Astrocyte of the hippocampus (primary cell): ENCODE data around the gene PDC.
"Not testable (repeated sequence)": the region's sequence is repeated elsewhere in the genome, so short reads cannot be mapped to it uniquely, and the experiment has no call there.

Experiments
- DNase-seq: peaks from one replicate; pipeline ENCODE4 v3.0.0; 2011; ENCODE audit warnings: low read depth, low spot score

The PDC gene

GRCh38 chr1:186403632-186404031 lies 57.3 kb downstream of the PDC start:
- no peak for DNase-seq

DNA sequence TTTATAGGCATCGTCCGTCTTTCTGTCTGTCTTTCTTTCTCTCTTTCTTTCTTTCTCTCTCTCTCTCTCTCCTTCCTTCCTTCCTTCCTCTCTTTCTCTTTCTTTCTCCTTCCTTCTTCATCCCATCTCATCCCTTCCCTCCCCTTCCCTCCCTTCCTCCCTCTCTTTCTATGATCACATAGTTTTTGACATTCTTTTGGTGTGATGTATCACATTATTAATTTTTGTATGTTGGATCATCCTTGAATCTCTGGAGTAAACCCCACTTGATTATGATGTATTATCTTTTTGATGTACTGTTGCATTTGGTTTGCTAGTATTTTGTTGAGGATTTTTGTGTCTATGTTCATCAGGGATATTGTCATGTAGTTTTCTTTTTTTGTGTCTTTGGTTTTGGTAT lies 59.5 kb downstream of the PDC start:
- DNase-seq, result not testable (repeated sequence)
